Calu3 (cell line): ENCODE results near the gene MIGA2. TPM values are rescaled to one million over a fixed set of nuclear protein-coding genes. Genes with fewer than 3 reads are reported as not detected.
"Not testable (repeated sequence)": the region's sequence is repeated elsewhere in the genome, so short reads cannot be mapped to it uniquely, and the experiment has no call there.

Source experiments
- BruUV-seq: library from RNA; stranded (reverse); fragments of 400-500 nt; replicated peaks from 2 replicates; lab custom pipeline; 2021; lab: Mats Ljungman, UMichigan
- CTCF ChIA-PET: fragments of 300-600 bp; sonication (Branson Sonifier 250); formaldehyde crosslinking; loops from one replicate; lab custom pipeline; 2022; ENCODE audit warnings: antibody characterized with exemption; lab: Charles Lee
- DNase-seq: peaks from one replicate; pipeline ENCODE4 v3.0.0; 2022
- H3K27ac Mint-ChIP-seq: one replicate; pipeline ENCODE4 v1.8.0; 2022; ENCODE audit warnings: mixed read lengths; ENCODE audit not compliant: unreplicated experiment
- H3K27me3 Mint-ChIP-seq: one replicate; pipeline ENCODE4 v1.8.0; 2022; ENCODE audit warnings: mixed read lengths; ENCODE audit not compliant: unreplicated experiment
- H3K36me3 Mint-ChIP-seq: one replicate; pipeline ENCODE4 v1.8.0; 2022; ENCODE audit warnings: mild to moderate bottlenecking, moderate library complexity, mixed read lengths; ENCODE audit not compliant: insufficient read depth, unreplicated experiment
- H3K4me1 Mint-ChIP-seq: one replicate; pipeline ENCODE4 v1.8.0; 2022; ENCODE audit warnings: mild to moderate bottlenecking, low read depth, mixed read lengths; ENCODE audit not compliant: unreplicated experiment
- H3K4me3 Mint-ChIP-seq: one replicate; pipeline ENCODE4 v1.8.0; 2022; ENCODE audit warnings: mild to moderate bottlenecking, low read depth, moderate library complexity, mixed read lengths; ENCODE audit not compliant: unreplicated experiment
- H3K9me3 Mint-ChIP-seq: one replicate; pipeline ENCODE4 v1.8.0; 2022; ENCODE audit warnings: low read depth, mixed read lengths; ENCODE audit not compliant: unreplicated experiment
- intact Hi-C: fragments of 100-400 bp; cut with micrococcal nuclease; formaldehyde crosslinking; loops from one replicate; pipeline ENCODE4 v1.10.0; 2022; ENCODE audit not compliant: unreplicated experiment
- total RNA-seq: library from RNA; stranded (reverse); gene quantifications from 2 replicates; pipeline ENCODE4 v1.2.3, GENCODE V29; 2022
- TF ChIP-seq, protein P1 (sequence below): fragments of 200-600 bp; IDR thresholded peaks from one replicate; pipeline ENCODE4 v1.8.0; 2022; ENCODE audit warnings: antibody characterized with exemption; ENCODE audit not compliant: unreplicated experiment

MIGA2 gene
- total RNA-seq, 1 experiment from 2014 or later = 17.8 TPM

DNA sequence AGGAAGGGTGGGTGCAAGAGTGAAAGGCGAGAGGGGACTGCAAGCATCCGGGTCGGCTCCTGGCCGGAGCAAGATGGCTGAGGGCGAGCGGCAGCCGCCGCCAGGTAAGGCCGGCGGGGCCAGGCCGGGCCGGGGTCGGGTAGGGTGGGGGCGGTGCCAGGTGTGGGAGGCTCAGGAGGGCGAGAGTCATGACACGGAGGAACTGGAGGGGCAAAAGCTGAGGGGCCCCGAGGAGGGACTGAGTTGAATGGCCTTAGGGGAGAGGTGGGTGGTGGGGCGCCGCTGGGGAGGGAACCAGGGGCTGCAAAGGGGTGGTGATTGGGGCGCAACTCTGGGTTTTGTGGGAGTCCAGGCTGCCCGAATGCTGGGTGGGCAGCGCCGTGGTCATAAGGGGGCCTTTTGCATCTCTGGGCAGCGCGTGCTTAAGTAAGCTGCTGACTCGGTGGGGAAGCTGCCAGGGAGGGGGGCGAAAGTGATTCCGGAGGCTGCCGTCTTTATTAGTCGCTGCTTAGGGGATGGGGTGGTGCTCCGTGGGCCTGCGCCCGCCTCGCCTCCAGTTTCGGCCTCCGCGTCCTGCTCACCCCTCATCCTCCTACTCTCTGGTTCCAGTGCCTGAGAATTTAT lies 75.2 kb downstream of the MIGA2 start:
- intact Hi-C loops = no loop called here
- Mint-ChIP-seq H3K27ac (peak overlapping the region; percentile 42), H3K9me3 (no peaks in the 10 kb centered on the region), H3K4me1 (peaks cover 8% of the 10 kb centered on the region), H3K4me3 (peak overlapping the region; percentile 79), H3K27me3 (peaks cover 9% of the 10 kb centered on the region), H3K36me3 (peaks cover 17% of the 10 kb centered on the region)
- peak; percentile 12 for DNase-seq
- TF ChIP-seq, protein P1, sequence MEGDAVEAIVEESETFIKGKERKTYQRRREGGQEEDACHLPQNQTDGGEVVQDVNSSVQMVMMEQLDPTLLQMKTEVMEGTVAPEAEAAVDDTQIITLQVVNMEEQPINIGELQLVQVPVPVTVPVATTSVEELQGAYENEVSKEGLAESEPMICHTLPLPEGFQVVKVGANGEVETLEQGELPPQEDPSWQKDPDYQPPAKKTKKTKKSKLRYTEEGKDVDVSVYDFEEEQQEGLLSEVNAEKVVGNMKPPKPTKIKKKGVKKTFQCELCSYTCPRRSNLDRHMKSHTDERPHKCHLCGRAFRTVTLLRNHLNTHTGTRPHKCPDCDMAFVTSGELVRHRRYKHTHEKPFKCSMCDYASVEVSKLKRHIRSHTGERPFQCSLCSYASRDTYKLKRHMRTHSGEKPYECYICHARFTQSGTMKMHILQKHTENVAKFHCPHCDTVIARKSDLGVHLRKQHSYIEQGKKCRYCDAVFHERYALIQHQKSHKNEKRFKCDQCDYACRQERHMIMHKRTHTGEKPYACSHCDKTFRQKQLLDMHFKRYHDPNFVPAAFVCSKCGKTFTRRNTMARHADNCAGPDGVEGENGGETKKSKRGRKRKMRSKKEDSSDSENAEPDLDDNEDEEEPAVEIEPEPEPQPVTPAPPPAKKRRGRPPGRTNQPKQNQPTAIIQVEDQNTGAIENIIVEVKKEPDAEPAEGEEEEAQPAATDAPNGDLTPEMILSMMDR = no peak
- BruUV-seq = no TSS peak
- CTCF ChIA-PET = interaction anchor here (1.5 kb wide), 1 partner anchor 513 kb away, joined by 3 read pairs; no protein-coding TSS in a partner anchor

DNA sequence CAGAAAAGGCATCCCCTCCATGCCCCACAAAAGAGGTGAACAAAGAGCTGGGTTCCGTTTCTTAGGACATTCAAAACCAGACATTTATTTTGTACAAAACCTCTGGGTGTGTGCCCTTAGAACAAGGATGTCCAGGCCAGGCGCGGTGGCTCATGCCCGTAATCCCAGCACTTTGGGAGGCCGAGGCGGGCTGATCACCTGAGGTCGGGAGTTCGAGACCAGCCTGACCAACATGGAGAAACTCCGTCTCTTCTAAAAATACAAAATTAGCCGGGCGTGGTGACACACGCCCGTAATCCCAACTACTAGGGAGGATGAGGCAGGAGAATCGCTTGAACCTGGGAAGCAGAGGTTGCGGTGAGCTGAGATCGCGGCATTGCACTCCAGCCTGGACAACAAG lies 76.1 kb downstream of the MIGA2 start:
- BruUV-seq, H3K27me3 Mint-ChIP-seq, H3K4me1 Mint-ChIP-seq, intact Hi-C loops, DNase-seq, H3K9me3 Mint-ChIP-seq, CTCF ChIA-PET, H3K27ac Mint-ChIP-seq: not testable (repeated sequence)
- peaks cover 17% of the 10 kb centered on the region for H3K36me3 Mint-ChIP-seq
- H3K4me3 Mint-ChIP-seq = peak overlapping the region; percentile 79

DNA sequence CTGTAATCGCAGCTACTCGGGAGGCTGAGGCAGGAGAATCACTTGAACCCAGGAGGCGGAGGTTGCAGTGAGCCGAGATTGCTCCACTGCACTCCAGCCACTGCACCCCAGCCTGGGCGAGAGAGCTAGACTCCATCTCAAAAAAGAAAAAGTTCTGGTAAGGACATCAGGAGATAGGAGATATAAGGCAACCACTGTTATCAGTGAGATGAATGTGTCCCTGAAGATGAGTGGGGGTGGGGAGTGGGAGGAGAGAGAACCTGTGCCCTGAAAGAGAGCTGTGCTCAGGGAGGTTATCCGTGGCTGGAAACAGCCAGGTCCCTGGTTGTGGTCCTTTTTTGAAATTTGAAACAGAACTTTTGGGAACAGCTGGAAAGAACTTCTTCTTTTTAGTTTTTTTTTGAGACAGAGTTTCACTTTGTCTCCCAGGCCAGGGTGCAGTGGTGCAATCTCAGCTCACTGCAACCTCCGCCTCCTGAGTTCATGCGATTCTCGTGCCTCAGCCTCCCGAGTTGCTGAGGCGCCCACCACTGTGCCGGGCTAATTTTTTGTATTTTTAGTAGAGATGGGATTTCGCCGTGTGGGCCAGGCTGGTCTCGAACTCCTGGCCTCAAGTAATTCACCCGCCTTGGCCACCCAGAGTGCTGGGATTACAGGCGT lies 77.3 kb downstream of the MIGA2 start:
- CTCF ChIA-PET = no interaction called here
- H3K36me3 Mint-ChIP-seq = peaks cover 17% of the 10 kb centered on the region
- no peaks in the 10 kb centered on the region for H3K9me3 Mint-ChIP-seq
- no peak overlapping the region for H3K4me3 Mint-ChIP-seq
- no TSS peak for BruUV-seq
- intact Hi-C loops = no loop called here
- no peak overlapping the region for H3K27ac Mint-ChIP-seq
- TF ChIP-seq, protein P1 = no peak
- H3K27me3 Mint-ChIP-seq = peaks cover 4% of the 10 kb centered on the region
- no peak for DNase-seq
- peaks cover 8% of the 10 kb centered on the region for H3K4me1 Mint-ChIP-seq

DNA sequence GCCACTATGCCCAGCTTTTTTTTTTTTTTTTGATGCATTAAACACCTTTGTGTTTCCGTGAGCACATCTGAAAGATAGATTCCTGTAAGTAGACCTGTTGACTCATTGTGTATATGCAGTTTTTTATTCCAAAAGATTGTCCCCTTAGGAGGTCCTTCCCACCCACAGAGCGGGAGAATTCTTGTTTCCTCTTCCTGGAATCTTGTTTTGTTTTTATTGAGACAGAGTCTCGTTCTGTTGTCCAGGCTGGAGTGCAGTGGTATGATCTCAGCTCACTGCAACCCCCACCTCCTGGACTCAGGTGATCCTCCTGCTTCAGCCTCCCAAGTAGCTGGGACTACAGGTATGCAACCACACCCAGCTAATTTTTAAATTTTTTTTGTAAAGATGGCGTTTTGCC lies 82.4 kb downstream of the MIGA2 start:
- Mint-ChIP-seq H3K27ac (no peak overlapping the region), H3K27me3 (no peaks in the 10 kb centered on the region), H3K4me1 (peaks cover 8% of the 10 kb centered on the region), H3K9me3 (no peaks in the 10 kb centered on the region), H3K36me3 (peaks cover 6% of the 10 kb centered on the region), H3K4me3 (no peak overlapping the region)
- BruUV-seq = no TSS peak
- intact Hi-C loops = no loop called here
- TF ChIP-seq, protein P1 = no peak
- DNase-seq = no peak
- CTCF ChIA-PET = interaction anchor here (0.9 kb wide), 1 partner anchor 13 kb away, joined by 3 read pairs; no protein-coding TSS in a partner anchor
